Psoas muscle (tissue), 8 donors: ENCODE results near the gene ENKUR. TPM values are rescaled to one million over a fixed set of nuclear protein-coding genes. Genes with fewer than 3 reads are reported as not detected.
A peak's percentile ranks its signal among the peaks of the same experiment; 100 is the strongest.

Source experiments
- ATAC-seq, 4 donors: fragments of 200-7000 bp; cut with Tn5 transposase; one replicate each; pipeline ENCODE4 v1.9.1; 2020; ENCODE audit warnings: moderate library complexity in 3 of 4, mild to moderate bottlenecking in 2 of 4
- DNase-seq, 2 donors: peaks; one replicate each; pipeline ENCODE4 v3.0.0-alpha.2; 2020
- H3K27ac ChIP-seq: fragments of 200-600 bp; one replicate; pipeline ENCODE4 v1.8.0; 2022
- H3K27me3 ChIP-seq, 3 donors: fragments of 200-600 bp in 1 of 3; one replicate each; pipeline versions ENCODE4 v1.6.1 to v1.8.0; 2013 to 2022; ENCODE audit warnings: low read length in 2 of 3, mild to moderate bottlenecking in 2 of 3, moderate library complexity in 1 of 3; ENCODE audit not compliant: insufficient read depth in 3 of 3
- H3K36me3 ChIP-seq, 2 donors: fragments of 200-600 bp in 1 of 2; one replicate each; pipeline versions ENCODE4 v1.6.1 to v1.8.0; 2013 to 2022; ENCODE audit warnings: low read depth in 1 of 2, mild to moderate bottlenecking in 1 of 2, moderate library complexity in 1 of 2; ENCODE audit not compliant: insufficient read depth in 1 of 2
- H3K4me1 ChIP-seq: fragments of 200-600 bp; one replicate; pipeline ENCODE4 v1.8.0; 2022
- H3K4me3 ChIP-seq: fragments of 200-600 bp; one replicate; pipeline ENCODE4 v1.8.0; 2022; ENCODE audit warnings: mild to moderate bottlenecking
- H3K9me3 ChIP-seq: fragments of 200-600 bp; one replicate; pipeline ENCODE4 v1.8.0; 2022
- CTCF ChIP-seq: fragments of 200-600 bp; IDR thresholded peaks from one replicate; pipeline ENCODE4 v1.8.0; 2022; ENCODE audit warnings: antibody characterized with exemption
- WGBS, 3 donors: extraction: QIAGEN DNeasy Blood & Tissue Kit; methylation state at CpG; one replicate each; pipeline versions ENCODE4 v1.1.6 to v1.1.7; 2013; 5-methylcytosine and 5-hydroxymethylcytosine counted together
- intact Hi-C, 2 donors: fragments of 100-400 bp; cut with DNase I; formaldehyde crosslinking; loops; one replicate each; pipeline versions ENCODE4 v1.11.0 to v1.14.2; 2022
- polyA plus RNA-seq, 3 donors: library from polyadenylated mRNA; stranded (reverse); fragments of 200-250 nt; gene quantifications; one replicate each; pipeline ENCODE4 v1.2.3, GENCODE V29; 2013
- total RNA-seq, 4 donors: library from RNA; stranded (reverse); fragmentation: NEBNext Ultra II Directional in 2 of 4; extraction: Animal tissue kit (Norgen Biotek cat#: 25700) in 2 of 4; gene quantifications; one replicate each; pipeline versions ENCODE4 v1.2.1 to v1.2.4, GENCODE V29; 2021 to 2023
- donor health status: healthy with polysubstance abuse.
- donor health status: DM: no; HTN: no; CAD: no; lungs with moderate emphysema.
- donor health status: Bipolar disorder and iron deficiency.
- donor health status: healthy.
- donor health status: DM: yes; HTN: yes; CAD: no.
- donor health status: DM: no; HTN: no; CAD: no.
- donor health status: DM: no; HTN: no; CAD: no.
- donor health status: DM: yes; HTN: yes; CAD: no.

Gene ENKUR
- total and polyA plus RNA-seq, 7 donors, result 0.03 to 0.05 TPM; not detected in 5

GRCh38 chr10:24992512-24993133 lies 23.3 kb downstream of the ENKUR start:
- 80 to 85% (median 84%) methylated on average over 3 of the region's 3 CpGs for WGBS, 3 donors
- no peaks in the 10 kb centered on the region for H3K9me3 ChIP-seq
- no peak for ATAC-seq
- no peak overlapping the region for H3K4me3 ChIP-seq
- H3K4me1 ChIP-seq, result no peaks in the 10 kb centered on the region
- no peaks in the 10 kb centered on the region for H3K27me3 ChIP-seq
- H3K36me3 ChIP-seq, result no peaks in the 10 kb centered on the region
- H3K27ac ChIP-seq, result no peak overlapping the region
- TF ChIP-seq CTCF, result no peak
- DNase-seq, result no peak
- intact Hi-C loops, result loop anchor here in 1 of 2 donors (5.0 kb wide), 1 partner anchor 350 kb away; no protein-coding TSS in a partner anchor

- 81 to 89% (median 87%) methylated on average over 13 of the region's 13 CpGs for WGBS, 3 donors
- no peaks in the 10 kb centered on the region for H3K36me3 ChIP-seq
- ATAC-seq (no peak), DNase-seq (no peak)
- H3K27ac ChIP-seq, result no peak overlapping the region
- TF ChIP-seq CTCF, result no peak
- no peaks in the 10 kb centered on the region for H3K9me3 ChIP-seq
- H3K4me1 ChIP-seq, result no peaks in the 10 kb centered on the region
- intact Hi-C loops, result loop anchor here in 1 of 2 donors (5.0 kb wide), 1 partner anchor 349 kb away; no protein-coding TSS in a partner anchor
- H3K4me3 ChIP-seq, result no peak overlapping the region
- H3K27me3 ChIP-seq, result no peaks in the 10 kb centered on the region
Measured at GRCh38 chr10:24991298-24991697, 24.7 kb downstream of the ENKUR start.

- Histone ChIP-seq H3K9me3 (no peaks in the 10 kb centered on the region), H3K27me3 (no peaks in the 10 kb centered on the region), H3K36me3 (no peaks in the 10 kb centered on the region), H3K4me3 (no peak overlapping the region), H3K4me1 (no peaks in the 10 kb centered on the region), H3K27ac (no peak overlapping the region)
- TF ChIP-seq CTCF, result peak; percentile 16
- DNase-seq (no peak), ATAC-seq (no peak)
- WGBS, 3 donors, result 3 to 15% (median 4%) methylated on average over 1 of the region's 1 CpG
- intact Hi-C loops, result loop anchor here in 1 of 2 donors (5.0 kb wide), 1 partner anchor 348 kb away; no protein-coding TSS in a partner anchor
Measured at GRCh38 chr10:24989867-24990266, 26.1 kb downstream of the ENKUR start.

GRCh38 chr10:24988831-24989640 lies 26.9 kb downstream of the ENKUR start:
- H3K4me3 ChIP-seq, result no peak overlapping the region
- no peaks in the 10 kb centered on the region for H3K36me3 ChIP-seq
- no peaks in the 10 kb centered on the region for H3K9me3 ChIP-seq
- H3K27me3 ChIP-seq, result no peaks in the 10 kb centered on the region
- intact Hi-C loops, result no loop called here
- no peak for TF ChIP-seq CTCF
- DNase-seq (no peak), ATAC-seq (no peak)
- H3K27ac ChIP-seq, result no peak overlapping the region
- 47 to 58% (median 48%) methylated on average over 12 of the region's 12 CpGs for WGBS, 3 donors
- no peaks in the 10 kb centered on the region for H3K4me1 ChIP-seq
